H9 (cell line): ENCODE results near the gene FDX1. TPM values are rescaled to one million over a fixed set of nuclear protein-coding genes. Genes with fewer than 3 reads are reported as not detected.

Experiments
- DNase-seq: peaks from one replicate; pipeline ENCODE4 v3.0.0-alpha.2; 2017
- H2AFZ ChIP-seq: one replicate; pipeline ENCODE4 v1.6.1; 2013; ENCODE audit warnings: mild to moderate bottlenecking, low read length, control low read depth, moderate library complexity
- H2AK5ac ChIP-seq: 2 replicates; pipeline ENCODE4 v1.6.1; 2013; ENCODE audit warnings: low read length, control low read depth, mixed read lengths; ENCODE audit not compliant: insufficient read length
- H2BK120ac ChIP-seq: one replicate; pipeline ENCODE4 v1.6.1; 2013; ENCODE audit warnings: low read depth, mild to moderate bottlenecking, low read length, control low read depth, inconsistent platforms; ENCODE audit not compliant: poor library complexity, severe bottlenecking
- H2BK12ac ChIP-seq: 2 replicates; pipeline ENCODE4 v1.6.1; 2013; ENCODE audit warnings: low read length, control low read depth, mixed read lengths, low read depth; ENCODE audit not compliant: insufficient read length
- H2BK15ac ChIP-seq: 2 replicates; pipeline ENCODE4 v1.6.1; 2013; ENCODE audit warnings: low read depth, low read length, control low read depth
- H2BK20ac ChIP-seq: one replicate; pipeline ENCODE4 v1.6.1; 2013; ENCODE audit warnings: low read depth, mild to moderate bottlenecking, low read length, control low read depth, inconsistent platforms; ENCODE audit not compliant: poor library complexity, severe bottlenecking
- H2BK5ac ChIP-seq: 2 replicates; pipeline ENCODE4 v1.6.1; 2013; ENCODE audit warnings: low read length, control low read depth, mixed read lengths; ENCODE audit not compliant: insufficient read length
- H3K14ac ChIP-seq: 2 replicates; pipeline ENCODE4 v1.6.1; 2013; ENCODE audit warnings: low read length, control low read depth; ENCODE audit not compliant: insufficient read depth
- H3K18ac ChIP-seq: 2 replicates; pipeline ENCODE4 v1.6.1; 2013; ENCODE audit warnings: low read depth, mild to moderate bottlenecking, mixed read lengths, low read length, control low read depth; ENCODE audit not compliant: insufficient read length
- H3K23ac ChIP-seq: 2 replicates; pipeline ENCODE4 v1.6.1; 2013; ENCODE audit warnings: low read length, control low read depth, mixed read lengths, low read depth; ENCODE audit not compliant: insufficient read length
- H3K23me2 ChIP-seq: 2 replicates; pipeline ENCODE4 v1.6.1; 2013; ENCODE audit warnings: low read depth, mild to moderate bottlenecking, mixed read lengths, low read length, control low read depth; ENCODE audit not compliant: insufficient read length, poor library complexity, severe bottlenecking
- H3K27ac ChIP-seq: 2 replicates; pipeline ENCODE4 v1.5.1; 2013; ENCODE audit warnings: low read length, control low read depth, mixed read lengths, low read depth; ENCODE audit not compliant: insufficient read length
- H3K27me3 ChIP-seq: 2 replicates; pipeline ENCODE4 v1.6.1; 2013; ENCODE audit warnings: low read length, control low read depth, inconsistent platforms; ENCODE audit not compliant: insufficient read depth
- H3K4ac ChIP-seq: 2 replicates; pipeline ENCODE4 v1.6.1; 2013; ENCODE audit warnings: low read depth, mild to moderate bottlenecking, control low read depth, inconsistent platforms, low read length, moderate library complexity
- H3K4me1 ChIP-seq: 2 replicates; pipeline ENCODE4 v1.6.1; 2013; ENCODE audit warnings: low read length, control low read depth, inconsistent platforms; ENCODE audit not compliant: insufficient read depth
- H3K4me2 ChIP-seq: 2 replicates; pipeline ENCODE4 v1.6.1; 2013; ENCODE audit warnings: low read length, control low read depth, mixed read lengths; ENCODE audit not compliant: insufficient read length, insufficient read depth
- H3K56ac ChIP-seq: 2 replicates; pipeline ENCODE4 v1.6.1; 2013; ENCODE audit warnings: low read depth, mild to moderate bottlenecking, mixed read lengths, low read length, control low read depth; ENCODE audit not compliant: insufficient read length
- H3K79me1 ChIP-seq: 2 replicates; pipeline ENCODE4 v1.6.1; 2013; ENCODE audit warnings: low read depth, mild to moderate bottlenecking, moderate library complexity, low read length, control low read depth, inconsistent platforms; ENCODE audit not compliant: insufficient read depth, poor library complexity, severe bottlenecking
- H3K79me2 ChIP-seq: 2 replicates; pipeline ENCODE4 v1.6.1; 2013; ENCODE audit warnings: low read length, control low read depth, inconsistent platforms; ENCODE audit not compliant: insufficient read depth
- H3K9ac ChIP-seq: 2 replicates; pipeline ENCODE4 v1.6.1; 2013; ENCODE audit warnings: low read length, control low read depth, mixed read lengths; ENCODE audit not compliant: insufficient read length; ENCODE audit errors: extremely low read depth
- H3K9me3 ChIP-seq: one replicate; pipeline ENCODE4 v1.6.1; 2013; ENCODE audit warnings: low read depth, low read length, inconsistent platforms; ENCODE audit not compliant: control insufficient read depth
- H3T11ph ChIP-seq: one replicate; pipeline ENCODE4 v1.6.1; 2013; ENCODE audit warnings: mild to moderate bottlenecking, low read length, control low read depth, inconsistent platforms
- H4K20me1 ChIP-seq: one replicate; pipeline ENCODE4 v1.6.1; 2013; ENCODE audit not compliant: control insufficient read depth, insufficient read length, insufficient read depth
- H4K5ac ChIP-seq: 2 replicates; pipeline ENCODE4 v1.6.1; 2013; ENCODE audit warnings: low read depth, mild to moderate bottlenecking, mixed read lengths, low read length, control low read depth; ENCODE audit not compliant: insufficient read length
- H4K8ac ChIP-seq: replicated peaks from 2 replicates; pipeline ENCODE4 v1.6.1; 2013; ENCODE audit warnings: low read length, control low read depth, mixed read lengths, low read depth; ENCODE audit not compliant: insufficient read length
- H4K91ac ChIP-seq: 2 replicates; pipeline ENCODE4 v1.6.1; 2013; ENCODE audit warnings: low read depth, mild to moderate bottlenecking, moderate library complexity, mixed read lengths, low read length, control low read depth; ENCODE audit not compliant: insufficient read length
- H3K27ac Mint-ChIP-seq, 3 experiments: 2 replicates in 2 of 3; 3 replicates in 1 of 3; pipeline ENCODE4 v1.8.0; 2020 to 2021; ENCODE audit warnings: mixed read lengths in 3 of 3, mild to moderate bottlenecking in 1 of 3, moderate library complexity in 1 of 3
- H3K27me3 Mint-ChIP-seq: 2 replicates; pipeline ENCODE4 v1.8.0; 2021; ENCODE audit warnings: low read depth, mild to moderate bottlenecking, moderate library complexity, mixed read lengths
- H3K36me3 Mint-ChIP-seq, 3 experiments: 2 replicates in 2 of 3; 3 replicates in 1 of 3; pipeline ENCODE4 v1.8.0; 2020 to 2021; ENCODE audit warnings: low read depth in 3 of 3, mixed read lengths in 3 of 3; ENCODE audit not compliant: insufficient read depth in 1 of 3
- H3K4me1 Mint-ChIP-seq, 2 experiments: 2 replicates each; pipeline ENCODE4 v1.8.0; 2020; ENCODE audit warnings: mixed read lengths in 2 of 2
- H3K4me3 Mint-ChIP-seq, 2 experiments: 2 replicates in 1 of 2; 3 replicates in 1 of 2; pipeline ENCODE4 v1.8.0; 2020 to 2021; ENCODE audit warnings: mild to moderate bottlenecking in 2 of 2, mixed read lengths in 2 of 2, moderate library complexity in 1 of 2
- H3K9me3 Mint-ChIP-seq, 2 experiments: 2 replicates in 1 of 2; 3 replicates in 1 of 2; pipeline ENCODE4 v1.8.0; 2020; ENCODE audit warnings: mild to moderate bottlenecking in 2 of 2, mixed read lengths in 2 of 2, moderate library complexity in 1 of 2
- CTCF ChIP-seq: fragments of 200-600 bp; sonication (generic); conservative IDR thresholded peaks from 3 replicates; pipeline ENCODE4 v1.8.0; 2021; ENCODE audit warnings: antibody characterized with exemption, mild to moderate bottlenecking
- WGBS: extraction: QIAGEN DNeasy Blood & Tissue Kit; methylation state at CpG from one replicate; pipeline ENCODE4 v1.1.7; 2013; ENCODE audit warnings: missing lambda C conversion rate, low lambda C conversion rate, mixed read lengths; ENCODE audit not compliant: insufficient read length; ENCODE audit errors: extremely low coverage; 5-methylcytosine and 5-hydroxymethylcytosine counted together
- total RNA-seq: library from RNA; stranded (reverse); gene quantifications from 2 replicates; pipeline ENCODE4 v1.2.1, GENCODE V29; 2021

The FDX1 gene
- total RNA-seq, 1 experiment from 2014 or later, result 10.1 TPM

GRCh38 chr11:110409174-110409573, 20.6 kb upstream of the FDX1 start:
- Histone ChIP-seq H2BK20ac (no peak overlapping the region), H2BK120ac (no peak overlapping the region), H2BK15ac (no peak overlapping the region), H3K27me3 (no peaks in the 10 kb centered on the region), H3K14ac (no peak overlapping the region), H3K18ac (no peak overlapping the region), H3K4ac (no peak overlapping the region), H3K79me1 (no peaks in the 10 kb centered on the region), H2BK12ac (no peak overlapping the region), H3T11ph (no peak overlapping the region), H3K4me1 (no peaks in the 10 kb centered on the region), H4K20me1 (no peaks in the 10 kb centered on the region), H3K4me2 (no peak overlapping the region), H2AFZ (no peak overlapping the region), H4K5ac (no peak overlapping the region), H3K79me2 (no peaks in the 10 kb centered on the region), H3K56ac (no peak overlapping the region), H4K91ac (no peak overlapping the region), H4K8ac (no peak overlapping the region), H3K23ac (no peak overlapping the region), H3K9ac (no peak overlapping the region), H2BK5ac (no peak overlapping the region), H2AK5ac (no peak overlapping the region), H3K9me3 (no peaks in the 10 kb centered on the region), H3K23me2 (no peaks in the 10 kb centered on the region), H3K27ac (no peak overlapping the region)
- Mint-ChIP-seq H3K27ac (no peak overlapping the region), H3K36me3 (peaks cover 5 to 8% (median 7%) of the 10 kb centered on the region in 3 experiments; a peak in 4 of 7 replicates), H3K4me3 (no peak overlapping the region), H3K9me3 (peaks cover 18 to 21% of the 10 kb centered on the region in 2 experiments), H3K4me1 (no peaks in the 10 kb centered on the region), H3K27me3 (peaks cover 2% of the 10 kb centered on the region)
- DNase-seq, result no peak
- no peak for TF ChIP-seq CTCF
- WGBS, result no CpG with 5 or more reads among the region's 3 CpGs
